DMS153 treated with DMSO at 0.1 percent for 48 hours (cell line): ENCODE results near the gene IMMT.

Source experiments
- DNase-seq: peaks from one replicate; lab custom pipeline; 2025; ENCODE audit not compliant: unreplicated experiment; lab: John Stamatoyannopoulos, UW

IMMT gene

GRCh38 chr2:86094229-86094628 lies 101.0 kb downstream of the IMMT start:
- DNase-seq, result no peak
